ENCODE results near the gene LRFN3.
A peak's percentile ranks its signal among the peaks of the same experiment; 100 is the strongest.
"Not testable (repeated sequence)": the region's sequence is repeated elsewhere in the genome, so short reads cannot be mapped to it uniquely, and the experiment has no call there.

Gene LRFN3, protein sequence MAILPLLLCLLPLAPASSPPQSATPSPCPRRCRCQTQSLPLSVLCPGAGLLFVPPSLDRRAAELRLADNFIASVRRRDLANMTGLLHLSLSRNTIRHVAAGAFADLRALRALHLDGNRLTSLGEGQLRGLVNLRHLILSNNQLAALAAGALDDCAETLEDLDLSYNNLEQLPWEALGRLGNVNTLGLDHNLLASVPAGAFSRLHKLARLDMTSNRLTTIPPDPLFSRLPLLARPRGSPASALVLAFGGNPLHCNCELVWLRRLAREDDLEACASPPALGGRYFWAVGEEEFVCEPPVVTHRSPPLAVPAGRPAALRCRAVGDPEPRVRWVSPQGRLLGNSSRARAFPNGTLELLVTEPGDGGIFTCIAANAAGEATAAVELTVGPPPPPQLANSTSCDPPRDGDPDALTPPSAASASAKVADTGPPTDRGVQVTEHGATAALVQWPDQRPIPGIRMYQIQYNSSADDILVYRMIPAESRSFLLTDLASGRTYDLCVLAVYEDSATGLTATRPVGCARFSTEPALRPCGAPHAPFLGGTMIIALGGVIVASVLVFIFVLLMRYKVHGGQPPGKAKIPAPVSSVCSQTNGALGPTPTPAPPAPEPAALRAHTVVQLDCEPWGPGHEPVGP
- 10.9 to 11.6 reads per million in 2 donors for total RNA-seq

DNA sequence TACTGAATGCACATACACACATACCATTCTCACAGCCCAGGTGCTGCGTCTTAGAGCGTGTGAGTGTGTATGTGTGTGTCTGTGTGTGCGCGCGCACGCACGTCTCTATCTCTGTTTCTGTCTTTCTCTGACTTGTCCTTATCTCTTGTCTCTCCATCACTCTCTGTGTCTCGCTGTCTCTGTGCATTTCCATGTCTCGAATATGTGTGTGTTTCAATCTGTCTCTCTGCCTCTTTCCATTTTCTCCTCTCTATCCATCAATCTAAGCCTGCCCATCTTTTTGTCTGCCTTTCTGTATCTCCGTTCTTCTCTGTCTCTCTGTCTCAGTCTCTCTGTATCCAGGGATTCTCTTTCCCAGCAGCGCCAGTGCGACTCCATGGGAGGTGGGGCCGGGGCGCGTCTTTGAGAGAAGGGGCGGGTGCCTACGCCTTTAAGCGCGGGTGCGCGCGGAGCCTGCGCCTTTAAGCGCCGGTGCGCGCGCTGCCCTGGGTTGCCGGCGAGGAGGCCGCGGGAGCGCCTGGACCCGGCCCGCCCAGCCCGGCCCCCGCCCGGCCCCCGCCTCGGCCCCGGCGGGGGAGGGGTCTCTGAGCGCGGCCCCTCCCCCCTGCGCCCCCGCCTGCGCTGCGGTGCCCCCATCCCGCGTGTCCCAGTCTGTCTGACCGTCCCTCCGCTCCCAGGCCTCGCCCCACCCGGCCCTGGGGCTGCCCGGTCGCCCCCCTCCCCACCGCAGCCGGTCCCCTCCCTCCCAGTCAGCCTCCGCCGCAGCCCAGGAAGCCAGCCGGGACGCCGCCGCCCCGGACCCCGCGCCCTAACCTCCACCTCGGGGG is at the start of gene LRFN3:
LRFN3 (plus strand) TSS at position 464 of the 827 bp plus-strand sequence. CDS start 3,052 bp downstream, outside the sequence.
- DNase-seq, result peak; percentile 33

DNA sequence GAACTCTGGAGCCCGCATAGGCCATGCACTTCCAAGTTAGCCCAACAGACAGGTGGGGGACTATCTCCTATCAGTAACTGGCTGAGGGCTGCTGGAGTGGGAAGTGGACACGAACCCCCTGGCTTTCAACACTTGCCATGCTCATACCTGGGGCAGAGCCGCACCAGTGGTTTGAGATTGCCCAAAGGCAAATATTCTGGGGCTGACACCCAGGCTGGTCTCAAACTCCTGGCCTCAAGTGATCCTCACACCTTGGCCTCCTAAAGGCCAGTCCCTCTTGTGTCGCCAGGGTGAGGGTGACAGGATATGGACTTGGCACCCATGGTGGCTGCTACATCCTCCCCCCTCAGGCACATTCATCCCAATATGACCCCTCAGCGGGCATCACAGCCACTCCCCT is 49.0 kb upstream of the LRFN3 start:
- DNase-seq, result no peak

DNA sequence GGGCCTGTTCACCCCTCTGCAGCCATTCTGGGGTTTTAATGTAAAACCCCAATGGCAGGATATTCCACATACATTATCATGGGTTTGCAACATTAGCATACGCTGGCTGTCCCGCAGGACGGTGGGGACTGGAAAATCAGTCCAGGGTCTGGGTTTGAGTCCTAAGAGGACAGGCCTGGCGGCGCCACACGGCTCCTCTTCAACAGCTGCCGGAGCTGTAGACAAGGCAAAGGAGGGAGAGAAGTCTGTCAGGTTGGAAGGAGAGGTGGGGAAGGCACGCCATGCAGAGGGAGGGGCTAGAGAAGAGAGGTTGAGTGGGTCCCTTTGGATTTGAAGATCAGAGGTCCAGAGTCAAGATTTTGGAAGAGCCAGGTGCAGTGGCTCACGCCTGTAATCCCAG is 47.8 kb upstream of the LRFN3 start:
- no peak for DNase-seq

DNA sequence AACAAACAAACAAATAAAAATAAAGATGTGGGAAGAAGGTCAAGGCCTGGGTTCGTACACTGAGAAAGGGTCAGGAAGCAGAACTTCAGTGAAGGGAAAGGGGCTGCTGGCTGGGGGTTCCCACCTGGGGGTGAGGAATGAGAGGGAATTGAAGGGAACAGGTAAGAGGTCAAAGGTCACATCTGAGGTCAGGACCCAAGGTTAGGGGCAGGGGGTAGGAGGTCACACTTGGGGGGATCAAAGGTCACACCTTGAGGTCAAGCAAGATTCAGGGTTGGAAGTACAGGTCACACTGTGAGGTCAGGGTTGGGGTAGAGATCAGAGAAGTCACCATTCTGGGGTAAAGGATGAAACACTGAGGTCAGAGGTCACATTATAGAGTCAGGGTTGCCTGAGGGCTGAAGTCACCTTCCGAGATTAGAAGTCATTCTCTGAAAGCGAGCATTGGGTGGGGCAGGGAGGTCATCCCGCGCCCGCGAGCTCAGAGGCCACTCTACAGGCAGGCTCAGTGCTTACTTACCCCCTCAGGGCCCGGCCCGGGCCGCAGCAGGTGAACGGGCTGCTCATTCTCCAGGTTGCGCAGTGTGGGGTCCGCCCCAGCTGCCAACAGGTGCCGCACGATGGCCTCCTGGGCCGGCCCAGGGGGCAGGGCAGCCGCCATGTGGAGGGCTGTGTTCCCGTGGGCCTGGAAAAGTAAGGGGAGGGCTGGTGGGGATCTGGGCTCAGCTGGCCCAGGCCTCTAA is 46.6 kb upstream of the LRFN3 start:
- DNase-seq, result no peak

DNA sequence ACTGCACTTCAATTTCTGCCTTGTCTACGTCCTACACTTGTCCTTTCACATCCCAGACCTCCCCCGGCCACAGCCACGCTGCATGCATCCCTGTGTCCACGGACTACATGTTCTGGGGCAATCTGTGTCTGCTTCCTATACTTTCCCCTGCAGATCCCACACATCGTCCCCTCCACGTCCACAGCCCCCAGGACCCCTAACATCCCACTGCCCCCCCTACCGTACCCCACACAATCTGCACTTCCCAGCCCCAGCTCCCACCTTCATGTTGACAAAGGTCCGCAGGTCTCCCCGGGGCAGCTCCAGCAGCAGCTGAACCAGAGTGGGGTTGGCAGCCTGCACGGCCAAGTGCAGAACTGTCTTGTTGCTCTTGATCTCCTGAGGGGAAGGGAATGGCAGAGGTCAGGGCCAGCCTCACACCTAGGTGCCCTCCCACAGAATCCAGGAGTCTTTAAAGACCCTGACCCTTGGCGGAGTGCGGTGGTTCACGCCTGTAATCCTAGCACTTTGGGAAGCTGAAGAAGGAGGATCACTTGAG is 46.0 kb upstream of the LRFN3 start:
- no peak for DNase-seq

DNA sequence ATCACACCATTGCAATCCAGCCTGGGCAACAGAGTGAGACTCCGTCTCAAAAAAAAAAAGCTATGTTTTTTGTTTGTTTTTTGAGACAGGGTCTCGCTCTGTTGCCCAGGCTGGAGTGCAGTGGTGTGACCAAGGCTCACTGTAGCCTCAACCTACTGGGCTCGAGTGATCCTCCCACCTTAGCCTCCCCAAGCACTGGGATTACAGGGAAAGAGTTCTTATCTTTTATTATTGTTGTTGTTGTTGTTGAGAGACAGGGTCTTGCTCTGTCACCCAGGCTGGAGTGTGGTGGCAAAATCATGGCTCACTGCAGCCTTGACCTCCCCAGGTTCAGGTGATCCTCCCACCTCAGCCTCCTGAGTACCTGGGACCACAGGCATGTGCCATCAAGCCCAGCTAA is 44.4 kb upstream of the LRFN3 start:
- DNase-seq, result not testable (repeated sequence)

DNA sequence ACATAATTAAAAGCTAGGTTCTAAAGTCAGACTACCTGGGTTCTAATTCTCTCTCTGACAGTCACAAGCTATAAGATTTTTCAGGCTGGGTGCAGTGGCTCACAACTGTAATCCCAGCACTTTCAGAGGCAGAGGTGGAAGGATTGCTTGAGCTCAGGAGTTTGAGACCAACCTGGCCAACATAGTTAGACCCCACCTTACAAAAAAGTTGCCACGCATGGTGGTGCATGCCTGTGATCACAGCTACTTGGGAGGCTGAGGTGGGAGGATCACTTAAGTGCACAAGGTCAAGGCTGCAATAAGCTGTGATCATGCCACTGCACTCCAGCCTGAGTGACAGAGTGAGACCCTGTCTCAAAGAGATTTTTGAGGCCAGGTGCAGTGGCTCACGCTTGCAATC is 41.8 kb upstream of the LRFN3 start:
- no peak for DNase-seq

DNA sequence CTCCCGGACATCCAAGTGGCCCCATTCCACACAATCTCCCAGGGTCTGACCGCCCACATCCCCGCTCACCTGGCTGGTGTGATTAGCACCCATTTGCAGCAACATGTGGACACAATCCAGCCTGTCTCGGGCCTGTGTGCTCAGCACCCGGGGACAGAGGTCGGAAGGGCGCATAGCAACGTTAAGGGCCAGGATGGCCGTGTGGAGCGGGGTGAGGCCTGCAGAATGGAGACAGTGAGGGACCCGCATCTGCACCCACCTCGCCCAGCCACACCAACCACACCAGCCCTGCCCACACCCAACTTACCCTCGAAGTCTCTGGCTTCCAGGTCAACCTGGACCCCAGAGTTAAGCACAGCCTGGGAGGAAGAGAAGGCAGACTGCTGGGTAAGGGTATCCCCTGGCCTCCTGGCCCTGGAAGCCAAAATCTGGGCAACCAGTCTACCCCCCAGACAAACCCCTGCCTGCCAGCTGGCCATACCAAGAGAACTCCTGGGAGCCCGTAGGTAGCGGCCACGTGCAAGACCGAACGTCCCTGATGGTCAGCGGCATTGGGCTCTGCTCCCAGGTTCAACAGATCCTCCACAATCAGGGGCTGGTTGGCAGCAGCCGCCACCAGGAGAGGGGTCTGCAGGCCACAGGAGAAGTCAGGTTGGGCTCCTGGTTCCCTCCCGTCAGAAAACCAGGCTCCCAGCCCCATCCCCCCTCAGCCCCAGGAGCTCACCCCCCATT is 40.1 kb upstream of the LRFN3 start:
- DNase-seq, result no peak

DNA sequence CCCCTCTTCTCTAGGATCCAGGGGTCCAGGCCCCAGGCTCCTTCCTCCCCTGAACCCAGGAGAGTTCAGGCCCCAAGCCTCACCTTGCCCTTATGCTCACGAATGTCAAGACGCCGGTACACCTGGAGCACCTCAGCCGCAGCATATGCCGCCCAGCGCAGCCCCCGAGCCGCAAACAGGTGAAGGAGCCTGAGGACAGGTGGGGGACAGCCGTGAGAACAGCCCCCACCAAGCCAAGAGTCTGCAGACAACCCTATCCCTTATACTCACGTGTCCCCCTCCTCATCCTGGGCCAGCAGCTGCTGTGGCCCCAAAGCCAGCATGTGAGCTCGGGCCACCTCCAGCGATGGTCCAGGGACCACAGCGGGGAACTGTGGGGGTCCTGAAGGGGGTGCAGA is 39.5 kb upstream of the LRFN3 start:
- DNase-seq, result no peak

DNA sequence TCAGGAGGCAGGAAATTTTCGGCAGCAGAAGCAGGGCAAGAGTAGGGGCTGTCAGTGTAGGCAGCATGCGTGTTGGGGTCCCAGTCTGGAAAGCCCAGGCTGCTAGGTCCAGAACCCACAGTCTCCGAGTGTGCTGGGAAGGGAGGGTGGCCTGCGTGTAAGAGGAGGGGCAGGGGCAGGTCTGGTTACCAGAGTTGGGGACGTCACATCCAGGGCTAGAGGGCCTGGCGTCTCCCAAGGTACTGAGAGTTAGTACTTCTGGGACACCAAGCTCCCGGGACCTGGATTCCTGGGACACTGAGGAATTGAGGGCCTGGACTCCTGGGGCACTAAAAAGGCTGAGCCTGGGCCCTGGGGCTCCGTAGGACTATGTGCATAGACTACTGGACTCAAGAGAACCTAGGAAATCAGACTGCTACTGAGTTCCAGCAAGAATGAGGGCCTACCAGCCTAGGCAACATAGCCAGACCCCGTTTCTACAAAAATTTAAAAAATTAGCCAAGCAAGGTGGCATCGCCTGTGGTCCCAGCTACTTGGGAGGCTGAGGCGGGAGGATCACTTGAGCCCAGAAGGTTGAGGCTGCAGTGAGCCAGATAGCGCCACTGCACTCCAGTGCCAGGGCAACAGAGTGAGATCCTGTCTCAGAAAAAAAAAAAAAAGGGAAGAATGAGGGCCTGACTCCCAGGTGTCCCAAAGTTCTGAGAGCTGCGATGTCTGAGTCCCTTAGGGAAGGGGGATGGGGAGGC is 38.3 kb upstream of the LRFN3 start:
- no peak for DNase-seq

DNA sequence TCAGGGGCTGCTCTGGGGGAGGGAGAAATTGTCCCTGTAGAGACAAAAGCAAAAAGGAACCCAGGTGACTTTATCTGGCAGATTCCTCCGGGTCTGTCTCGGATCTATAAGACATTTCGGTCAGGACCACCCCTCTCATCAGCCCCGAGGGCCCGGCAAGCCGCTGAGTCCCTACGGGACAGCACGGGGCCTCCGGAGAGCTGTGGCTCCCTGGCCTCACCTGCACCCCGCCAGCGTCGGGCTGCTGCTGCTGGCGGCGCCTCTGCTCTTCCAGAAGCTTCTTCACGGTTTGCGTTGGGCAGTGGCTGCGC is 37.7 kb upstream of the LRFN3 start:
- no peak for DNase-seq

DNA sequence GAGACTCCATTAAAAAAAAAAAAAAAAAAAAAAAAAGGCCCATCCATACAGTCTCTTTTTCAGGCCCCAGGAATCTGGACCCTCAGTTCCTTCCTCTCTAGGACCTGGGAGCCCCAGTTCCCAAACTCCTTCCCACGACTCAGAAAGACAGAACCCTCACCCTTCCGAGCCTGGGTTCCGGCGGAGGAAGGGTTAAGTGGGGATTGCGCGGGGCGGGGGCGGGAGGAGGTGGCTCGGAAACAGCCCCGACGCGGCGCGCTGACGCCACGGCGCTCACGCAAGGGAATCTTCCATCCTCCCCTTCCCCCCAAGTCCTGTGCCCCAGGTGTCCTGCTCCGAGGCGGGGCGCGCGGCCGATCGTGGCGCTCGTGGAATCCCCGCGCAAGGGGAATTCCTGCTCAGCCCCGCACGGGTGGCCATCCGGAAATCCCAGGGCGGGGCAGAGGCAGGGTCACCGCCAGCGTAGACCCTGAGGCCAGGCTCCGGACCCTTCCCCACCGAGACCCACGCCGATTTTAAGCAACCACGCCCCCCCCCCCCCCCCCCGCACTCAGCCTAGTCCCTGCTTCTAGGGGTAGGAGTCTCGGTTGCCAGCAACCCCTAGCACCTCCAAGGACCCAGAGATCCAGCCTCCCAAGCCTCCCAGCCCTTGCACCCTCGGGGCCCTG is 36.5 kb upstream of the LRFN3 start:
- DNase-seq, result peak; percentile 83

DNA sequence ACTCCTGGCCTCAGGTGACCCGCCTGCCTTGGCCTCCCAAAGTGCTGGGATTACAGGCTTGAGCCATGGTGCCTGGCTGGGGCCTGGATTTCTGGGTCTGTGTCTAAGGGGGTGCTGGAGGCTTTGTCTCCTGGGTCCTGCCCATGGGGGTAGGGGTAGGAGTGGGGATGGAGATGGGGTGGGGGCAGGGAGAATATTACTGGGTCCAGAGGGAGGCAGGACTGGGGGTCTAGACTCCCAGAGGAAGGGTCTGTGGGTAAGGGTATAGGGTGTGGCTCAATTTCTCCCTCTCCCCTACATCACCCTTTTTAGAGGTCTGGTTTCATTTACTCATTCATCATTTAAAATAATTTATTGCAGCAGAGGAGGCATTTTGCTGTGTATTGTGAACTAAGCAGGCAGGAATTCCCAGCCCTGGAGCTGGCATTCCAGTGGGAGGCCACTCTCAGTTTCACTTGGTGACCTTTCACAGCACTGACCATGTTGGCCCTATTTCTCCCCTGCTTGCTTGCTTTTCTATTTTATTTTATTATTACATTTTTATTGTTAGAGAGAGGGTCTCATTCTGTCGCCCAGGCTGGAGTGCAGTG is 35.0 kb upstream of the LRFN3 start:
- DNase-seq, result no peak

DNA sequence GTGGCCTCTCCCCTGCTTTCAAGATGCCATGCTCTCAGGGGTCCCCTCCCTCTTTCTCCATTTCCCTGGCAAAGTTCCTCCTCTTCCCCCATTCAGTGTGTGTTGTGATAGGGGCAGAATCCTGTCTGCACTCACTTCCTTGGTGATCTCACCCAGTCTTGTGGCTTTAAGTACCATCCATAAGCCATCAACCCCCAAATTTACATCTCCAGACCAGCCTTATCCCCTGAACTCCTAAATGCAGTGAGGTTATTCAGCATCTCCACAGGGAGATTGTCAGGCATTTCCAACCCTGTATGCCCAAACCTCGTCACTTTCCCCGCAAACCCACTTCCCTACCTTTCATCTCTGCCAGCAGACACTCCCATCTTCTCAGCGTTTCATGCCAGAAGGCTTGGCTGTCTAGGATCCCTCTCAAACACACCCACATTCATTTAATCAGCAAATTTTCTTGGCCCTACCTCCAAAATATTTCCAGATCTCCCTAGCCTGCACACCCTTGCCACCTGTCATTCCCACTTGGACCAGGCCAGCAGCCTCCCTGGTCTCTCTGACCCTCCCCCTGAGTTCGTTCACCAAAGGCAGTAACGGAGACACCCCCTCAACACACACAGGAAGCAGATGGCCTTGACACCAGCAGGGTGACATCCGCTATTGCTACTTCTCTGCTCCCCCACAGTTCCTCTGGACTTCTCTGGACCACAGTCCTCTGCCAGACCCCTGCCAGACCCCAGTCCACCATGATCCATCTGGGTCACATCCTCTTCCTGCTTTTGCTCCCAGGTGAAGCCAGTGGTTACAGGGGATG is 34.1 kb upstream of the LRFN3 start, which contains the start of gene HCST:
HCST (plus strand) TSS at position 676 of the 808 bp plus-strand sequence; CDS start at position 741, 65 bp downstream.
- DNase-seq, result peak; percentile 46

DNA sequence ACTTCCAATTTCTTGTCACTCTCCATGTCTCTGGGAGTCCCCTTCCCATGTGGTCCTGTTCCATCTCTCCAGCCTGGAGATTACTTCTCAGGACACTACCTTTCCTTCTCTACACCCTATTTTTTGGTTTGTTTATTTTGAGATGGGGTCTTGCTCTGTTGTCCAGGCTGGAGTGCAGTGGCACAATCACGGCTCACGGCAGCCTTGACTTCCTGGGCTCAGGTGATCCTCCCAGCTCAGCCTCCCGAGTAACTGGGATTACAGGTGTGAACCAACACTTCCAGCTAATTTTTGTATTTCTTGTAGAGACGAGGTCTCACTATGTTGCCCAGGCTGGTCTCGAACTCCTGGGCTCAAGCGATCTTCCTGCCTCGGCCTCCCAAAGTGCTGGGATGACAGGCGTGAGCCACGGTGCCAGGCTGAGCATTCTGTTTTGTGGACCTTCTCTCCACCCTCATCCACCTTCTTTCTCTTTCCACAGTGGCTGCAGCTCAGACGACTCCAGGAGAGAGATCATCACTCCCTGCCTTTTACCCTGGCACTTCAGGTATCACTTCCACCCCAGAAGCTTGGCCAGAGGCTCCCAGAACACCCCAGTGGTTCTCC is 33.2 kb upstream of the LRFN3 start:
- no peak for DNase-seq

DNA sequence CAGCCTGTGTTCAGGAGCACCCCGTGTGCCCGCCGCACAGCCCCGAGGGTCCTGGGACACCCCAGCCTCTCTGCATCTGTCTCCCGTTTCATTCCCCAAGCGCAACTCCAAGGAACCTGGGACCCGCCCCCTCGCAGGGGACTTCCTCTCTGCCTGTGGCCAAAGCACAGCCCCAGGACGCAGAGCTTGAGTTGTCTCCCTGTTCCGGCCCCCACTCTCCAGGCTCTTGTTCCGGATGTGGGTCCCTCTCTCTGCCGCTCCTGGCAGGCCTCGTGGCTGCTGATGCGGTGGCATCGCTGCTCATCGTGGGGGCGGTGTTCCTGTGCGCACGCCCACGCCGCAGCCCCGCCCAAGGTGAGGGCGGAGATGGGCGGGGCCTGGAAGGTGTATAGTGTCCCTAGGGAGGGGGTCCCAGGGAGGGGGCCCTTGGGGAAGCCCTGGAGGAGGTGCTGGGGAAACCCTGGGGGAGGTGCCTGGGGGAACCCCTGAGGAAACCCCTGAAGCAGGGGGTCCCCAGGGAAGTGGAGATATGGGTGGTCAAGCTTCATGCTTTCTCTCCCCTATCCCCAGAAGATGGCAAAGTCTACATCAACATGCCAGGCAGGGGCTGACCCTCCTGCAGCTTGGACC is 32.5 kb upstream of the LRFN3 start:
- DNase-seq, result peak; percentile 79

DNA sequence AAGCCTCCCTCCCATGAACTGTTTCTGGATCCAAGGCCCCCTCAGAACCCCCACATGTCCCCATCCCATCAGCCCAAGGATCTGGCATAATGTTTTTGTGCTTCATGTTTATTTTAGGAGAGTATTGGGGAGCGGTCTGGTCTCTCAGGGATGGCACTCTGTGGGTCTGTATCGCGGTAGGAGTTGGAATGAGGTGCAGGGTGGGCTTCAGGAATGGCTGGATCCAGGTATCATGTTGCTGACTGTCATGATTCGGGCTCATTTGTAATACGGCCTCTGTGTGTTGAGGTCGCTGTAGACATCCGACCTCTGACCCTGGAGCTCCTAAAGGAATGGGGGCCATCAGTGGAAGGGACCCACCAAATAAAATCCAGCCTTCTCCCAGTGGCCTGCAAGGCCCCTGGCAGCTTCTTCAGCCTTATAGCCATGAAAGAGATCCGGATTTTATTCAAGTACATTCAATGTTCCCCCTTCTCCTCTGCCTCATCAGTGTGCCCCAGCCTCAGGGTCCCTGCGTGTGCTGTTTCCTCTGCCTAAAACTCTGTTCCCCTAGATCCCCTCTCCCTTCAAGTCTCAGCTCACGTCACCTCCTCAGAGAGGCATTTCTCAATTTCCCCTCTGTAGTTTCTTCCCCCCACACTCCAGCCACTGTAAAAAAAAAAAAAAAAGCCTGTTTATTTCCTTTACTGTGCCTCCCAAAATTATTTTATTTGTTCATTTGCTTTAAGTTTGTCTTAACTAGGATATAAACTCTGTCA is 31.7 kb upstream of the LRFN3 start:
- no peak for DNase-seq
